Right renal cortex interstitium (tissue), 3 donors: ENCODE results near the gene TTI1. TPM values are rescaled to one million over a fixed set of nuclear protein-coding genes. Genes with fewer than 3 reads are reported as not detected.
"Not testable (repeated sequence)": the region's sequence is repeated elsewhere in the genome, so short reads cannot be mapped to it uniquely, and the experiment has no call there.

ENCODE experiments used
- DNase-seq, 3 donors: peaks; one replicate each; pipeline ENCODE4 v3.0.0-alpha.2; 2013; ENCODE audit warnings: low read depth in 3 of 3, low spot score in 2 of 3
- polyA plus RNA-seq, 3 donors: library from polyadenylated mRNA; unstranded; fragments of 120-200 nt; gene quantifications; one replicate each; pipeline ENCODE4 v1.2.1, GENCODE V29; 2013; ENCODE audit not compliant: insufficient read length in 3 of 3

The TTI1 gene
- polyA plus RNA-seq, 3 donors = 24.6 to 29.4 (median 25.5) TPM

- no peak for DNase-seq
These were observed 61.6 kb downstream of the TTI1 start for GRCh38 chr20:37971561-37972127.

DNA sequence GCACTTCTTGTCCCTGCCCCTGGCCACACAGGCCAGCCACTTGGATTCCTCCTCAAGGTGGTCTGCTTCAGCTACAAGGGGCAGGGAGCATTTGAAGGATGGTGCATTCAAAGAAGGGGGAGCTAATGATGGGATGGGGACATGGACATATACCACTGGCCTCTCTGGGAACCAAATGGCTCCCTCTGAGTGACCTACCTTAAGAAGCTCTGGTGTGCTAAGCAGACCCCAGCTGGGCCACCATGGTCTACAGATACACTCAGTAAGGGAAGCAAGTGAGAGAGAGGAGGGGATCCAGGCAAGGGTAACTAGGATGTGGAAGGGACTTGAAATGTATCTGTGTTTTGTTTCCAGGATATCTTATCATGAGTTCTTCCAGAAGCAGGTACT is 62.4 kb downstream of the TTI1 start:
- DNase-seq = no peak

DNA sequence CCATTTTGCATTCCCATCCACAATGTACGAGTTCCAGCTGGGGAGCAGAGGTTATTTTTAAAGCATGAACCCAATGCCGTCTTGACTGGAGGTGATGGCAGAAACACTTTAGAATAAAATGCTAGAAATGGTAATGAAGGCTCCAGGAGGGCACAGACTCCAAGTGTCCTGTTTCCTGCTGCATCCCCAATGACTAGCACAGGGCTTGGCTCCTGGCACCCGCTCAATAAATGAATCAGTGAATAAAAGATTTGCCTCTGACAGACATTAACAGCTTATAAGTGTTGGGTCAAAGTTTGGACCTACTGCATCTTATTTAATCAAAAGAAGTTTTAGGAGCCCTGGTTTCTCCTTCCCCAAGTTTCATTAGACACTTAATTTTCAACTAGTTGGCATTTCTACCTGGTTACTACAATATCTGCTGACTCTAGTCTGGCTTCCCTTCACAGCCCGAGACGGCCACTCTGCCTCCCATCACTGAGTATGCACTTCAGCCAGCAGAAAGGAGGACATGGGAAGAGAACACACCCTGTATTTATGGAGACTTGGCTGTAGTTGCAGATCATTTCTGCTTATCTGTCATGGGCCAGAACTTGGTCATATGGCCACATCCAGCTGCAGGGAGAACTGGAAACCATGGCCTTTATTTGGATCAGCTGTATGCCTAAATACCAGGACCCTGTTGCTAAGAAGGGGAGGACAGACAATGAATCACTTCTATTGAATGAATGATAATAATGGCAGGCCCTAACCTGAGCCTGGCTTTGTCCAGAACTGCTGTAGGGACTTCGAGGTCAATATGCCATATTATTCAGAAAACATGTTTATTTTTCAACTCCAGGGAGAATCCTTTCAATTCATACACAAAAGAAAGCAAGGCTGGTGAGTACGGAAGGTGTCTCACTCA is 63.1 kb downstream of the TTI1 start:
- DNase-seq = no peak

GRCh38 chr20:37968841-37969401 is 64.3 kb downstream of the TTI1 start:
- DNase-seq = no peak

DNA sequence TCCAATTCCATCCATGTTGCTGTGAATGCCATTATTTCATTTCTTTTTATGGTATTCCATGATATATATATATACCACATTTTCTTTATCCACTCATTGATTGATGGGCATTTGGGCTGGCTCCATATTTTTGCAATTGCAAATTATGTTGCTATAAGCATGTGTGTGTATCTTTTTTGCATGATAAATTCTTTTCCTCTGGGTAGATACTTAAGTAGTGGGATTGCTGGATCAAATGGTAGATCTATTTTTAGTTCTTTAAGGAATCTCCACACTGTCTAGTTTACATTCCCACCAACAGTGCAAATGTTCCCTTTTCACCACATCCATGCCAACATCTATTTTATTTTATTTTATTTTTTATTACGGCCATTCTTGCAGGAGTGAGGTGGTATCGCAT is 69.8 kb downstream of the TTI1 start:
- DNase-seq = not testable (repeated sequence)

DNA sequence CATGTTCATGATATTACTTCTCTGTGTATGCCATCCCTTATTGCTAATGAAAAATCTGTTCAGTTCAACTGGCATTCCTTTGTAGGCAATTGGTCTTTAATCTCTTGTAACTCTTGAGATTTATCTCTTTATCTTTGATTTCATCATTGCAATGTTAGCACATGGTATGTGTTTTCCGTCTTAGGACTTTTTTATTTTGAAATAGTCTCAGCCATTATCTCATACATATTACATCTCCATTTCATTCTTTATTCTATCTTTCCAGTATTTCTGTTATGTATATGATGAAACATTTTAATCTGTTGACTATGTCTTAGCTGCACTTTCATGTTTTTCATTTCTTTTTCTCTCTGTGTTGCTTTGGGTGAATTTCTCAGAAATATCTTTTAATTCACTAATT is 72.2 kb downstream of the TTI1 start:
- no peak for DNase-seq

GRCh38 chr20:37958856-37959520 is 74.3 kb downstream of the TTI1 start:
- no peak for DNase-seq

GRCh38 chr20:37956107-37956585 is 77.1 kb downstream of the TTI1 start:
- no peak for DNase-seq

- no peak for DNase-seq
These were observed 77.7 kb downstream of the TTI1 start for GRCh38 chr20:37955511-37955910.

DNA sequence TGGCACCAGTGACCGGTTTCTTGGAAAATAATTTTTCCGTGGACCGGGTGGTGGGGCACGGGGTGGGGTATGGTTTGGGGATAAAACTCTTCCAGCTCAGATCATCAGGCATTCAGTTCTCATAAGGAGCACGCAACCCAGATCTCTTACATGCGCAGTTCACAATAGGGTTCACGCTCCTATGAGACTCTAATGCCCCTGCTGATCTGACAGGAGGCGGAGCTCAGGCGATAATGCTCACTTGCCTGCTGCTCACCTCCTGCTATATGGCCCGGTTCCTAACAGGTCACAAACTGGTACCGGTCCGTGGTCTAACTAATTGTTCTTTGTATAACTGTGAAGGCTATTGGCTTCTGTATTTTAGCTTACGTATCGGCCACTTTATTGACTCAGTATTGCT is 78.6 kb downstream of the TTI1 start:
- no peak for DNase-seq

GRCh38 chr20:37954190-37954589 is 79.1 kb downstream of the TTI1 start:
- no peak for DNase-seq

GRCh38 chr20:37948956-37949355 is 84.3 kb downstream of the TTI1 start:
- no peak for DNase-seq

DNA sequence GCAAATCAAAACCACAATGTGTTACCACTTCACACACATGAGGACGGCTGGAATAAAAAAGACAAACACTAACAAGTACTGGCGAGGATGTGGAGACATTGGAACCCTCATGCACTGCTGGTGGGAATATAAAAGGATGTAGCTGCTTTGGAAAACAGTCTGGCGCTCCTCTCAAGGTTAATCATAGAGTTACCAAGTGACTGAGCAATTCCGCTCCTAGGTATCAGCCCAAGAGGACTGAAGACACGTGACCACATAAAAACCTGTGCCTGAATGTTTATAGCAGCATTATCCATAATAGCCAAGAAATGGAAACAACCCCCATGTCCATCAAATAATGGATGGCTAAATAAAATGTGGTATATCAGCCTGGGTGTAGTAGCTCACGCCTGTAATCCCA is 85.3 kb downstream of the TTI1 start:
- no peak for DNase-seq

DNA sequence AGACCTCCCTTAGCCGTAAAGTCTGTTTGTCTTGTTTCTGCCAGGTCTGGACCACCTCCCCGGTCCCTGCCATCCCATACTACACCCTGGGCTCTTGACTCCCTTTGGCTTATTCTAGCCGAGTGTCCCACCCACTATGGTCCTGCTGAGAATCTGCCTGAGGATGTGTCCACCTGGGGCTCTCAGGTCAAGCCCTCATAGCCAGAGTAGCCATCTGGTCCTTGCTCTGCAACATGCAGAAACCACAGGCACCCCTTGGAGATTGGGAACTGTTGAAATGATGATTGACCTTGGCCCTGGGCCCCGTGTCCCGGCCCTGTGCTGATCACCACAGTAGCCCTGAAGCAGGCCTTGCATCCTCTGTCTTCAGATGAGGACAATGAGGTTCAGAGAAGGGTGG is 86.3 kb downstream of the TTI1 start:
- DNase-seq = no peak

DNA sequence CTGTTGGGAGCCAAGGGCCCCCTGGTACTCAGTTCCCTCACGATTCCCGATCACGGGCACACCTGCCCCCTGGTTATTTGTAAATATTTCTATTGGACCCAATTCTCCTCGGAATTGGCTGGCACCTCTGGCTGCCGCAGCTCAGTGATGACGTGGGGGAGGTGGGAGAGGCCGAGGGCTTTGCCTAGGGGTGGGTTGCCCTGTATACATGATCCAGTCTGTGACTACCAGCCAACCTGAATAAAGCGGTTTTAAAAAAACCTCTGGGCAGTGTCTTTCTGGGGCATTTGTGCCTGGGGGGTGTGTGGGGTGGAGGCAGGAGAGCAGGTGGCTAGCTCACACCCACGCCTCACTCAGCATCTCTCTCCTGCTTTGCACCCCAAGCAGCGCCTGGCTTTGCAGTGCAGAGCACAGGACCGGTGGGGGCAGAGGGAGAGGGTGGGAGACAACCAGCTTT is 88.1 kb downstream of the TTI1 start:
- DNase-seq = no peak

GRCh38 chr20:37944456-37944981 is 88.7 kb downstream of the TTI1 start:
- DNase-seq = no peak

DNA sequence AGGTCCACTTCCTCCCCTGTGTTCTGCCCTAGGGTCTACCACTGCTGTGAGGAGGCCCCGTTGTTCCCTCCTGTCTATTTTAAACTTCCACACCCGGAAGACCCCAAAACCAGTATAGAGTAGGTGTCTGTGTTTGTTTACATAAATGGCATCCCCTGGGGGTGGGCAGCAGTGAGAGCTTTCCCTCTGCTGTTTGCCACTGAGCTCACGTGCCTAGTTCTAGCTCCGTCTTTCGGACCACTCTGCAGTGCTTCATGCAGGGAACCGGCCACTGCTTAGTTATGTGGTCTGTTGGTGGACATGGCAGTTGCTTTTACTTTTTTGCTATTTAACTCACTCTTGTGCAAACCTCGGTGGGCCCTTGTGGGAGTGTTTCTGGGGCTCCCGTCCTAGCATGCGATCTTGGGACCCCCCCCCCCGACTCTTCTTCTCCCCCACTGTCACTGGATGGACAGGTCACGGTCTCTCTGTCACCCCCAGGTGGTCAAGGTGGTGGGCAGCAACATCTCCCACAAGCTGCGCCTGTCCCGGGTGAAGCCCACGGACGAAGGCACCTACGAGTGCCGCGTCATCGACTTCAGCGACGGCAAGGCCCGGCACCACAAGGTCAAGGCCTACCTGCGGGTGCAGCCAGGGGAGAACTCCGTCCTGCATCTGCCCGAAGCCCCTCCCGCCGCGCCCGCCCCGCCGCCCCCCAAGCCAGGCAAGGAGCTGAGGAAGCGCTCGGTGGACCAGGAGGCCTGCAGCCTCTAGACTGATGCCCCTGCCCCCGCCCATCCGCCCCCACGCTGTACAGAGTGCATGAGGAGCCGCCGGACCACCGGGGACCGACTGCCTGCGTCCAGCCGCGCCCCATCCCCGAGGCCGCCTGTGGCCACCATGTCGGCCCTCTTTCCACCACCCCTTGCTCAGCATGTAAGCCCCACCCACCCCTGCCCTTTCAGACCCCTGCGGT is 89.5 kb downstream of the TTI1 start:
- DNase-seq = no peak

- DNase-seq = no peak
These were observed 90.2 kb downstream of the TTI1 start for GRCh38 chr20:37943033-37943432.

DNA sequence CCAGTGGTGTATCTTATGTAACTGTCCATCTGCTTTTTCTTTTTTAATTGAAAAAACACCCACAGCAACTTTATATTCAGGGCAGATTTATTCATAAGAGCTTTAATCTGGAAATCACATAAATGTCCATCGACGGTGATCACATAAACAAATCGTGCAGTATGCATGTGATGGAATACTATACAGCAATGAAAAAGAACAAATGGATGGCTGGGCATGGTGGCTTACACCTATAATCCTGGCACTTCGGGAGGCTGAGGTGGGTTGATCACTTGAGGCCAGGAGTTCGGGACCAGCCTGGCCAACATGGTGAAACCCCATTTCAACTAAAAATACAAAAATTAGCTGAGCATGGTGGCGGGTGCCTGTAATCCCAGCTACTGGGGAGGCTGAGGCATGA is 91.3 kb downstream of the TTI1 start:
- DNase-seq = no peak

- DNase-seq = no peak
These were observed 91.9 kb downstream of the TTI1 start for GRCh38 chr20:37941332-37941731.
